HepG2 (cell line): ENCODE results near the gene CCDC174. TPM values are rescaled to one million over a fixed set of nuclear protein-coding genes. Genes with fewer than 3 reads are reported as not detected.
A peak's percentile ranks its signal among the peaks of the same experiment; 100 is the strongest.

ENCODE experiments used
- ATRX ChIP-seq: sonication (generic); formaldehyde crosslinking; IDR thresholded peaks from 2 replicates; pipeline ENCODE4 v1.4.0; 2020; ENCODE audit warnings: missing genetic modification reagents, borderline replicate concordance
- BRD4 ChIP-seq: sonication (generic); formaldehyde crosslinking; IDR thresholded peaks from 2 replicates; pipeline ENCODE4 v1.4.0; 2020; ENCODE audit warnings: missing genetic modification reagents
- DNMT3B ChIP-seq: conservative IDR thresholded peaks from 2 replicates; pipeline ENCODE4 v1.6.1; 2016; ENCODE audit warnings: missing biosample characterization, control low read depth
- EZH2 ChIP-seq: conservative IDR thresholded peaks from 2 replicates; pipeline ENCODE4 v1.6.1; 2012; ENCODE audit warnings: mild to moderate bottlenecking, low read depth, low read length, moderate library complexity
- GABPB1 ChIP-seq: IDR thresholded peaks from 2 replicates; pipeline ENCODE4 v1.6.1; 2016; ENCODE audit warnings: mild to moderate bottlenecking, missing genetic modification reagents, moderate library complexity, missing compliant biosample characterization
- HNF4A ChIP-seq: sonication (generic); formaldehyde crosslinking; IDR thresholded peaks from 2 replicates; pipeline ENCODE4 v1.4.0; 2020; ENCODE audit warnings: missing genetic modification reagents
- JARID2 ChIP-seq: sonication (generic); formaldehyde crosslinking; IDR thresholded peaks from 2 replicates; pipeline ENCODE4 v1.8.1; 2023; ENCODE audit warnings: missing genetic modification reagents, inconsistent platforms; ENCODE audit not compliant: insufficient replicate concordance
- PAWR ChIP-seq: sonication (generic); formaldehyde crosslinking; IDR thresholded peaks from 2 replicates; pipeline ENCODE4 v1.4.0; 2020; ENCODE audit warnings: missing genetic modification reagents, mild to moderate bottlenecking, borderline replicate concordance
- POGZ ChIP-seq: sonication (generic); formaldehyde crosslinking; IDR thresholded peaks from 2 replicates; pipeline ENCODE4 v1.4.0; 2020; ENCODE audit warnings: mild to moderate bottlenecking, missing genetic modification reagents
- POLR2AphosphoS2 ChIP-seq: IDR thresholded peaks from 2 replicates; pipeline ENCODE4 v1.6.1; 2011; ENCODE audit warnings: low read depth, low read length, improper control_type of control experiment
- PTBP1 ChIP-seq: fragments of 200-400 bp; formaldehyde crosslinking; IDR thresholded peaks from 2 replicates; pipeline ENCODE4 v1.6.1; 2018; ENCODE audit warnings: low read length, low read depth; ENCODE audit not compliant: poor library complexity, severe bottlenecking
- RAD21 ChIP-seq: fragments of 450-650 bp; formaldehyde crosslinking; IDR thresholded peaks from 2 replicates; pipeline ENCODE4 v1.5.0; 2020; ENCODE audit warnings: mild to moderate bottlenecking
- RBM22 ChIP-seq: fragments of 200-400 bp; formaldehyde crosslinking; optimal IDR thresholded peaks from 2 replicates; pipeline ENCODE3; 2017; ENCODE audit warnings: mild to moderate bottlenecking, low read length, moderate library complexity
- XRCC5 ChIP-seq: fragments of 200-400 bp; formaldehyde crosslinking; optimal IDR thresholded peaks from 2 replicates; pipeline ENCODE3; 2017; ENCODE audit warnings: mild to moderate bottlenecking, low read length
- ZFP91 ChIP-seq: sonication (generic); formaldehyde crosslinking; IDR thresholded peaks from 2 replicates; pipeline ENCODE4 v1.9.0; 2022; ENCODE audit warnings: missing genetic modification reagents, mild to moderate bottlenecking, borderline replicate concordance
- ZNF331 ChIP-seq: sonication (generic); formaldehyde crosslinking; IDR thresholded peaks from 2 replicates; pipeline ENCODE4 v1.4.0; 2020; ENCODE audit warnings: missing genetic modification reagents
- ZNF337 ChIP-seq: sonication (generic); formaldehyde crosslinking; IDR thresholded peaks from 2 replicates; pipeline ENCODE4 v1.5.1; 2020; ENCODE audit warnings: missing genetic modification reagents, low read depth, mild to moderate bottlenecking, borderline replicate concordance
- ZNF558 ChIP-seq: sonication (generic); formaldehyde crosslinking; IDR thresholded peaks from 2 replicates; pipeline ENCODE4 v1.9.0; 2022; ENCODE audit warnings: mild to moderate bottlenecking, missing genetic modification reagents, borderline replicate concordance
- ZNF672 ChIP-seq: sonication (generic); formaldehyde crosslinking; IDR thresholded peaks from 2 replicates; pipeline ENCODE4 v1.8.1; 2022; ENCODE audit warnings: missing genetic modification reagents
- ZNF691 ChIP-seq: sonication (generic); formaldehyde crosslinking; IDR thresholded peaks from 2 replicates; pipeline ENCODE4 v1.4.0; 2020; ENCODE audit warnings: missing genetic modification reagents, low read depth, mild to moderate bottlenecking, borderline replicate concordance
- ZNF784 ChIP-seq: sonication (generic); formaldehyde crosslinking; IDR thresholded peaks from 2 replicates; pipeline ENCODE4 v1.5.1; 2020; ENCODE audit warnings: missing genetic modification reagents, mild to moderate bottlenecking, borderline replicate concordance
- ZSCAN25 ChIP-seq: sonication (generic); formaldehyde crosslinking; IDR thresholded peaks from 2 replicates; pipeline ENCODE4 v1.8.0; 2022; ENCODE audit warnings: mild to moderate bottlenecking, missing genetic modification reagents
- polyA plus RNA-seq, 8 experiments: library from polyadenylated mRNA; depleted of rRNA in 3 of 8; stranded (reverse) in 7 of 8; unstranded in 1 of 8; fragments of >200 nt; fragmentation: Illumina TruSeq in 4 of 8; extraction: Trizol in 4 of 8; gene quantifications; 2 replicates each; pipeline versions ENCODE4 v1.2.1 to v1.2.3, GENCODE V29; 2011 to 2016; ENCODE audit warnings: low read depth in 4 of 8, missing spikeins in 1 of 8, mixed read lengths in 1 of 8; ENCODE audit not compliant: insufficient read depth in 1 of 8
- total RNA-seq, 5 experiments: library from RNA; depleted of rRNA; stranded (reverse); fragments of >200 nt; fragmentation: Illumina TruSeq; extraction: Trizol; gene quantifications; 2 replicates each; pipeline ENCODE4 v1.2.3, GENCODE V29; 2016; ENCODE audit warnings: low read depth in 1 of 5

CCDC174 gene
- total and polyA plus RNA-seq, 2 of the 13 experiments (the other 11 are each of a cell fraction or from before 2014, with no cell fraction given), result 5.4 to 11.0 TPM

- TF ChIP-seq ZNF691 (CRISPR knock-in tag) (no peak), ATRX (CRISPR knock-in tag) (no peak), ZFP91 (CRISPR knock-in tag) (no peak), BRD4 (CRISPR knock-in tag) (no peak), GABPB1 (CRISPR knock-in tag) (peak; percentile 27; the same call in 1 of the 2 replicates), JARID2 (CRISPR knock-in tag) (no peak), ZNF331 (CRISPR knock-in tag) (no peak), ZNF337 (CRISPR knock-in tag) (no peak), EZH2 (peak; percentile 79; the same call in 1 of the 2 replicates), HNF4A (CRISPR knock-in tag) (no peak), XRCC5 (peak; percentile 50), RBM22 (no peak), DNMT3B (CRISPR knock-in tag) (no peak), PAWR (CRISPR knock-in tag) (no peak), ZNF784 (no peak), RAD21 (CRISPR knock-in tag) (peak; percentile 28; the same call in 1 of the 2 replicates), POGZ (CRISPR knock-in tag) (no peak), ZNF558 (CRISPR knock-in tag) (no peak), ZNF672 (no peak), ZSCAN25 (CRISPR knock-in tag) (0 out of 2 replicates have a peak, but pooled peaks have one; percentile 46), PTBP1 (no peak), POLR2AphosphoS2 (no peak)
These were observed 49.4 kb upstream of the CCDC174 start (continued) for GRCh38 chr3:14602006-14602803.
